HL-60 (cell line): ENCODE measurements around the gene FAM32A.

Experiments used
- DNase-seq, 2 experiments: peaks; one replicate each; pipeline ENCODE4 v3.0.0-alpha.2; 2010 to 2020; ENCODE audit warnings: low read depth in 1 of 2, low spot score in 1 of 2
- H3K27ac ChIP-seq: fragments of 250-450 bp; sonication (Bioruptor Pico); replicated peaks from 2 replicates; pipeline ENCODE4 v1.5.1; 2020; ENCODE audit warnings: mild to moderate bottlenecking, moderate library complexity
- H3K27me3 ChIP-seq: fragments of 250-450 bp; sonication (Bioruptor Pico); 2 replicates; pipeline ENCODE4 v1.5.1; 2021; ENCODE audit warnings: mild to moderate bottlenecking, moderate library complexity; ENCODE audit not compliant: insufficient read depth, poor library complexity, severe bottlenecking
- H3K4me3 ChIP-seq: replicated peaks from 2 replicates; pipeline ENCODE4 v1.5.1; 2011; ENCODE audit warnings: mild to moderate bottlenecking, control low read depth, low read length; ENCODE audit not compliant: insufficient read depth
- CTCF ChIP-seq: IDR thresholded peaks from one replicate; pipeline ENCODE4 v1.5.1; 2011; ENCODE audit warnings: low read length, control low read depth, inconsistent platforms; ENCODE audit not compliant: insufficient read depth
- GABPA ChIP-seq: IDR thresholded peaks from 2 replicates; pipeline ENCODE4 v1.6.1; 2012; ENCODE audit warnings: low read depth
- POLR2AphosphoS5 ChIP-seq: IDR thresholded peaks from 2 replicates; pipeline ENCODE4 v1.6.1; 2012; ENCODE audit warnings: low read depth
- REST ChIP-seq: IDR thresholded peaks from 2 replicates; pipeline ENCODE4 v1.6.1; 2012; ENCODE audit warnings: low read depth; ENCODE audit not compliant: insufficient replicate concordance
- SPI1 ChIP-seq: IDR thresholded peaks from 2 replicates; pipeline ENCODE4 v1.6.1; 2012; ENCODE audit warnings: low read depth, mild to moderate bottlenecking, borderline replicate concordance

FAM32A gene

GRCh38 chr19:16217716-16218451 is 32.7 kb downstream of the FAM32A start:
- TF ChIP-seq CTCF (no peak), POLR2AphosphoS5 (no peak), SPI1 (no peak), GABPA (no peak), REST (no peak)
- no peak for DNase-seq
- Histone ChIP-seq H3K4me3 (no peak overlapping the region), H3K27ac (no peak overlapping the region), H3K27me3 (no peaks in the 10 kb centered on the region)

GRCh38 chr19:16218851-16219250 is 33.6 kb downstream of the FAM32A start:
- no peak for DNase-seq
- TF ChIP-seq SPI1, result no peak
- TF ChIP-seq REST, result no peak
- no peak for TF ChIP-seq CTCF
- TF ChIP-seq GABPA, result no peak
- no peak for TF ChIP-seq POLR2AphosphoS5
- Histone ChIP-seq H3K4me3 (no peak overlapping the region), H3K27me3 (no peaks in the 10 kb centered on the region), H3K27ac (no peak overlapping the region)

GRCh38 chr19:16222806-16223205 is 37.6 kb downstream of the FAM32A start:
- H3K27me3 ChIP-seq, result no peaks in the 10 kb centered on the region
- H3K4me3 ChIP-seq, result no peak overlapping the region
- no peak overlapping the region; the same call in 1 of the 2 replicates for H3K27ac ChIP-seq
- TF ChIP-seq GABPA, result no peak
- TF ChIP-seq REST, result no peak
- no peak for TF ChIP-seq POLR2AphosphoS5
- TF ChIP-seq CTCF, result no peak
- no peak for TF ChIP-seq SPI1
- DNase-seq, result no peak
